ENCODE data around the gene DCAF11.

DNA sequence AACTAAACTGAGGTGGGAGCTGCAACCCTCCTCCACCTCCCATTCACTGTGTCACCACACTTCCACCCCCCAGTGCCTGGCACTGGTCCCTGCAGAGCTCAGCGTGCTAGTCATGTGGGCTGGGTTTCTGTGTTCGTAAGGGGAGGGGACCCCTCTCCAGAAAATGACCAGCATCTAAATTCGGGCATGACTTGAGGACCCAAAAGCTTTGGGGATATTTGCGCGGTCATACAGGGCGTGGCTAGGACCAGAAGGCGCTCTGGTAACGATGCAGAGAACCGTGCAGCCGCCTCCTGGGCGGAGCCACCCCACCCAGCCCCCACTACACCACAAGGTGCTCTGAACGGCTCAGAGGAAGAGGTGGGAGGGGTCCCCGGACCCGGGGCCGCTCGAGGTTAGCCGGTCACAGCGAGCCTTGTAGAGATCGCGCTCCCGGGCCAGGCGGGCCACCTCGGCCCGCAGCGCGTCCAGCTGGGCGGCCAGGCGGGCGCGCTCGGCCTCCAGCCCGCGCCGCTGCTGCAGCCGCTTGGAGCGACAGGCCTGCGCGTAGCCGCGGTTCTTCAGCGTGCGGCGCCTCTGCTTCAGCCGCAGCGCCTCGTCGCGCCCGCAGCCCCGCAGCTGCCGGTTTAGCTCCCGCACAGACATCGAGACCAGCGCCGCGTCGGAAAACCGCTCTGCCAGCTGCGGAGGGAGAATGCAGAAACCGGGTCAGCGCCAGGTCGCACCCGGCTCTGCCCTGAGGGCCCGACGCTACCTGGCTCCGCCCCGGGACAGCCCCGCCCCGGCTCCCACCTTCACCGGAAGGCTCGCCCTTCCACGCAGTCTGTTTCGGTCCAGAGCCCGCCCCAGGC lies 33.5 kb upstream of the DCAF11 start:
- TF ChIP-seq, protein P1, sequence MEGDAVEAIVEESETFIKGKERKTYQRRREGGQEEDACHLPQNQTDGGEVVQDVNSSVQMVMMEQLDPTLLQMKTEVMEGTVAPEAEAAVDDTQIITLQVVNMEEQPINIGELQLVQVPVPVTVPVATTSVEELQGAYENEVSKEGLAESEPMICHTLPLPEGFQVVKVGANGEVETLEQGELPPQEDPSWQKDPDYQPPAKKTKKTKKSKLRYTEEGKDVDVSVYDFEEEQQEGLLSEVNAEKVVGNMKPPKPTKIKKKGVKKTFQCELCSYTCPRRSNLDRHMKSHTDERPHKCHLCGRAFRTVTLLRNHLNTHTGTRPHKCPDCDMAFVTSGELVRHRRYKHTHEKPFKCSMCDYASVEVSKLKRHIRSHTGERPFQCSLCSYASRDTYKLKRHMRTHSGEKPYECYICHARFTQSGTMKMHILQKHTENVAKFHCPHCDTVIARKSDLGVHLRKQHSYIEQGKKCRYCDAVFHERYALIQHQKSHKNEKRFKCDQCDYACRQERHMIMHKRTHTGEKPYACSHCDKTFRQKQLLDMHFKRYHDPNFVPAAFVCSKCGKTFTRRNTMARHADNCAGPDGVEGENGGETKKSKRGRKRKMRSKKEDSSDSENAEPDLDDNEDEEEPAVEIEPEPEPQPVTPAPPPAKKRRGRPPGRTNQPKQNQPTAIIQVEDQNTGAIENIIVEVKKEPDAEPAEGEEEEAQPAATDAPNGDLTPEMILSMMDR (IDR thresholded peaks at IDR 0.05), result no peak
- peak; percentile 25 for TF ChIP-seq EZH2phosphoT487 (IDR thresholded peaks at IDR 0.05)

Measured in neural progenitor cell (in vitro differentiated cells).